ENCODE data around the gene DHX35.

- TF ChIP-seq, protein P1, sequence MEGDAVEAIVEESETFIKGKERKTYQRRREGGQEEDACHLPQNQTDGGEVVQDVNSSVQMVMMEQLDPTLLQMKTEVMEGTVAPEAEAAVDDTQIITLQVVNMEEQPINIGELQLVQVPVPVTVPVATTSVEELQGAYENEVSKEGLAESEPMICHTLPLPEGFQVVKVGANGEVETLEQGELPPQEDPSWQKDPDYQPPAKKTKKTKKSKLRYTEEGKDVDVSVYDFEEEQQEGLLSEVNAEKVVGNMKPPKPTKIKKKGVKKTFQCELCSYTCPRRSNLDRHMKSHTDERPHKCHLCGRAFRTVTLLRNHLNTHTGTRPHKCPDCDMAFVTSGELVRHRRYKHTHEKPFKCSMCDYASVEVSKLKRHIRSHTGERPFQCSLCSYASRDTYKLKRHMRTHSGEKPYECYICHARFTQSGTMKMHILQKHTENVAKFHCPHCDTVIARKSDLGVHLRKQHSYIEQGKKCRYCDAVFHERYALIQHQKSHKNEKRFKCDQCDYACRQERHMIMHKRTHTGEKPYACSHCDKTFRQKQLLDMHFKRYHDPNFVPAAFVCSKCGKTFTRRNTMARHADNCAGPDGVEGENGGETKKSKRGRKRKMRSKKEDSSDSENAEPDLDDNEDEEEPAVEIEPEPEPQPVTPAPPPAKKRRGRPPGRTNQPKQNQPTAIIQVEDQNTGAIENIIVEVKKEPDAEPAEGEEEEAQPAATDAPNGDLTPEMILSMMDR (conservative IDR thresholded peaks at IDR 0.05; ENCODE audit: low read length): no peak
- no peak for TF ChIP-seq EZH2phosphoT487 (IDR thresholded peaks at IDR 0.05; ENCODE audit: borderline replicate concordance, low read depth, low read length)
Observed at GRCh38 chr20:38930242-38930569, 31.9 kb upstream of the DHX35 start.
